GM19035 (cell line): ENCODE results near the gene MYH15.
A peak's percentile ranks its signal among the peaks of the same experiment; 100 is the strongest.
"Not testable (repeated sequence)": the region's sequence is repeated elsewhere in the genome, so short reads cannot be mapped to it uniquely, and the experiment has no call there.

ENCODE experiments used
- ATAC-seq: cut with Tn5 transposase; IDR thresholded peaks from one replicate; pipeline ENCODE4 v1.9.1; 2021; ENCODE audit not compliant: unreplicated experiment

MYH15 gene

GRCh38 chr3:108391917-108392593 lies 118.3 kb downstream of the MYH15 start:
- ATAC-seq = no peak

- ATAC-seq = no peak
Measured at GRCh38 chr3:108389372-108389771, 121.0 kb downstream of the MYH15 start.

- peak; percentile 68 for ATAC-seq
Measured at GRCh38 chr3:108388136-108389132, 122.0 kb downstream of the MYH15 start.

- ATAC-seq = no peak
Measured at GRCh38 chr3:108387063-108387462, 123.3 kb downstream of the MYH15 start.

- ATAC-seq = no peak
Measured at GRCh38 chr3:108383306-108383705, 127.1 kb downstream of the MYH15 start.

- ATAC-seq = no peak
Measured at GRCh38 chr3:108381529-108382140, 128.8 kb downstream of the MYH15 start.

GRCh38 chr3:108380128-108380795 lies 130.1 kb downstream of the MYH15 start:
- ATAC-seq = no peak

- not testable (repeated sequence) for ATAC-seq
Measured at GRCh38 chr3:108378952-108379342, 131.4 kb downstream of the MYH15 start.

GRCh38 chr3:108378153-108378951 lies 132.0 kb downstream of the MYH15 start:
- no peak for ATAC-seq

GRCh38 chr3:108377384-108377783 lies 133.0 kb downstream of the MYH15 start:
- no peak for ATAC-seq

- ATAC-seq = no peak
Measured at GRCh38 chr3:108376026-108376425, 134.4 kb downstream of the MYH15 start.

- ATAC-seq = no peak
Measured at GRCh38 chr3:108359011-108359410, 151.4 kb downstream of the MYH15 start.

GRCh38 chr3:108357042-108357441 lies 153.4 kb downstream of the MYH15 start:
- no peak for ATAC-seq

- ATAC-seq = no peak
Measured at GRCh38 chr3:108354562-108354961, 155.8 kb downstream of the MYH15 start.

- ATAC-seq = no peak
Measured at GRCh38 chr3:108352176-108352575, 158.2 kb downstream of the MYH15 start.

- ATAC-seq = no peak
Measured at GRCh38 chr3:108346301-108347227, 163.8 kb downstream of the MYH15 start.

GRCh38 chr3:108345492-108346205 lies 164.7 kb downstream of the MYH15 start:
- ATAC-seq = no peak

GRCh38 chr3:108343491-108343890 lies 166.9 kb downstream of the MYH15 start:
- ATAC-seq = no peak
